H1 (cell line): ENCODE data around the gene MRPL28. TPM values are rescaled to one million over a fixed set of nuclear protein-coding genes. Genes with fewer than 3 reads are reported as not detected.

ENCODE experiments used
- CHD7 ChIP-seq: fragments of 300-600 bp; sonication (generic); IDR thresholded peaks from 2 replicates; pipeline ENCODE4 v1.7.1; 2012; ENCODE audit warnings: low read length, moderate library complexity, mild to moderate bottlenecking, inconsistent platforms; ENCODE audit not compliant: insufficient replicate concordance
- SIN3A ChIP-seq, 2 experiments: IDR thresholded peaks in 1 of 2; conservative IDR thresholded peaks in 1 of 2; 2 replicates each; pipeline ENCODE4 v1.6.1; 2011 to 2012; ENCODE audit warnings: low read length in 2 of 2, improper control_type of control experiment in 1 of 2, low read depth in 1 of 2, mild to moderate bottlenecking in 1 of 2
- polyA plus RNA-seq, 7 experiments: library from polyadenylated mRNA; depleted of rRNA in 3 of 7; stranded (reverse) in 5 of 7; unstranded in 2 of 7; fragments of >200 nt in 5 of 7; fragments of 200-250 nt in 2 of 7; gene quantifications; 1 replicate in 5 of 7; 2 replicates in 1 of 7; 4 replicates in 1 of 7; pipeline versions ENCODE4 v1.2.1 to v1.2.3, GENCODE V29; 2011 to 2013; ENCODE audit warnings: missing spikeins in 2 of 7, mixed read lengths in 2 of 7
- total RNA-seq: library from RNA; stranded (reverse); fragmentation: NEBNext Ultra II Directional; extraction: Animal tissue kit (Norgen Biotek cat#: 25700); gene quantifications from 2 replicates; pipeline ENCODE4 v1.2.1, GENCODE V29; 2021

MRPL28 gene
- total and polyA plus RNA-seq, 2 of the 8 experiments (the other 6 are each of a cell fraction or from before 2014, with no cell fraction given): 88.9 to 188 TPM

DNA sequence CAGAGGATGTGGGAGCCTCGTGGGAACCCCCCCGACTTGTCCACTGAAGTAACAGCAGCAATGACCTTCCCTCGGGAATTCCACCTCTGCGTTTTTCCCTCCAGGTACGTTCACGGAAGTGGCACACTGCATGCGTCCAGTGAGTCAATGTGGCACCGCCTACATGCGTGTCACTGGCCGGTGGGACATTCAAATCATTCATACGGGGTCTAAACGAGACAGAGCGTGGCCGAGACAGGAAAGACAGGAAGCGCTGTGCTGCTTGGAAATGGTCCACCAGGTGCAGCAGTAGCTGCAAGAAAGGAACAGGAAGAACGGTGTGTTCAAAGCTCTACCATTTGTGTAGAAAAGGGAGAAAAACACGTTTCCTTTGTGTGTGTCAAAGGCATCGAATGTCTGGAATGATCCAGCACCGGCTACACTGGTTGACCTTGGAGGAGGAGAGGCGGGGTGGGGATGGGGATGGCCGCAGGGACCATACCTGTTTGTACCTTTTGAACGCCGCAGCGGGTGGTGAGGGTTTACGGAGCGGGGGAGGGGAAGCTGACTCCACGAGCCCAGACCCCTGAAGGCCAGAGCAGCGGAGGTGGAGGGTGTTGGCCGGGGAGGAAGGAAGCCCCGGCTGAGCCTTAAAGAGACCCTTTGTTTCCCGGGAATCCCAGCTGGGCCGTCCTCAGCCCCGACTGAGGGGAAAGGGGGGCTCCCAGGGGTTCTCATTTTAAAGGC, 13.2 kb upstream of the MRPL28 start (continued):
- no peak for TF ChIP-seq CHD7
- 0 out of 4 replicates have a peak, but pooled peaks of 1 of the 2 experiments have one; percentile 20 for TF ChIP-seq SIN3A (conservative IDR thresholded peaks at IDR 0.05 in 1 of 2, IDR thresholded peaks at IDR 0.05 in 1 of 2; ENCODE audit: low read depth in 1 of 2, low read length in 2 of 2)
